Measurements from ENCODE around the gene RPN2. TPM values are rescaled to one million over a fixed set of nuclear protein-coding genes. Genes with fewer than 3 reads are reported as not detected.

Gene RPN2
- total RNA-seq, 4 donors from 2014 or later = 95.2 to 116 (median 109) TPM

- peak in 4 of 6 experiments; percentile 17 to 56 (median 38) for TF ChIP-seq CTCF (IDR thresholded peaks at IDR 0.05)
- TF ChIP-seq POLR2A (IDR thresholded peaks at IDR 0.05) = no peak
- Histone ChIP-seq H3K27me3 (no peaks in the 10 kb centered on the region), H3K27ac (peak overlapping the region; percentile 0 to 63 (median 35)), H3K9me3 (no peaks in the 10 kb centered on the region), H3K36me3 (no peaks in the 10 kb centered on the region), H3K4me3 (no peak overlapping the region), H3K4me1 (peaks cover 3 to 17% (median 4%) of the 10 kb centered on the region in 4 donors)
- DNase-seq = peak; percentile 56 to 78 (median 67)
Observed at GRCh38 chr20:37276494-37277252, 97.5 kb downstream of the RPN2 start.

DNA sequence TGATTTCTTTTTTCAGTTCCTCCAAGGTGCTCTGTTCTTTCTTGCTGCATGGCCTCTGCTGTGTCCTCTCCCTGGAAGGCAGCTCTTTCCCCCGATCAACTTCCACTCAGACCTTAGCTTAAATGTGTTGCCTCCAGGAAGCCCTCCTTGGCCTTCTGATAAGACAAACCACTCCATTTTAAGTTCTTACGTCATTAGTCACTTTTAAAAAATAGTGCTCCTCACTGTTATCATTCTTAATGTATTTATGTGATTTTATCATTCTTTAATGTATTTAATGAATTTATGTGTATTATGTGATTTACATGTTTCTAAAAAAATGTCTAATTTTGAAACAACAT is 98.1 kb downstream of the RPN2 start:
- no peaks in the 10 kb centered on the region for H3K27me3 ChIP-seq
- TF ChIP-seq CTCF (IDR thresholded peaks at IDR 0.05) (no peak), POLR2A (IDR thresholded peaks at IDR 0.05) (no peak)
- peak overlapping the region; percentile 0 to 63 (median 35) for H3K27ac ChIP-seq
- DNase-seq = no peak
- H3K36me3 ChIP-seq = no peaks in the 10 kb centered on the region
- H3K4me3 ChIP-seq = no peak overlapping the region
- no peaks in the 10 kb centered on the region for H3K9me3 ChIP-seq
- H3K4me1 ChIP-seq = peaks cover 3 to 17% (median 4%) of the 10 kb centered on the region in 4 donors

GRCh38 chr20:37278966-37279590 is 99.9 kb downstream of the RPN2 start:
- H3K27me3 ChIP-seq = no peaks in the 10 kb centered on the region
- H3K36me3 ChIP-seq = no peaks in the 10 kb centered on the region
- H3K4me3 ChIP-seq = no peak overlapping the region
- TF ChIP-seq CTCF (IDR thresholded peaks at IDR 0.05) = no peak
- no peak for TF ChIP-seq POLR2A (IDR thresholded peaks at IDR 0.05)
- H3K9me3 ChIP-seq = no peaks in the 10 kb centered on the region
- no peak overlapping the region for H3K27ac ChIP-seq
- peak in 1 of 3 donors; percentile 9 for DNase-seq
- H3K4me1 ChIP-seq = peaks cover 3 to 17% (median 4%) of the 10 kb centered on the region in 4 donors

DNA sequence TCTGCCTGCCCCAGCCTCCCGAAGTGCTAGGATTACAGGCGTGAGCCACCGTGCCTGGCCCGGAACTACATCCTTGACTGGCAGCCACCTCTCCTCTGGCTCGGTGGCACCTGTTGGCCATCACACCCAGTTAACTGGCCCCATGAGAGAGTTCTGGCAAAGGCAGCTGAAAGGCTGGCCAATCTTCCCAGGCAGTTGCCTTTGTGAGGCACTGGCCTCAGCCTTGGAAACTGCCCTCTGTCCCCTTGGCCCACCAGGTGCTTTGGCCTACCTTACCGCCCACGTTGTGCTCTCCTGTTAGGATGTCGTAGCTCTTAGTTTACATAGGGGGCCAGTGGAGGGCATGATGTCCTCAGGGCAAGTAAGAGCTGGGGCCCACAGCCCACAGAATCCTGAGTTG is 100.7 kb downstream of the RPN2 start:
- no peaks in the 10 kb centered on the region for H3K36me3 ChIP-seq
- no peaks in the 10 kb centered on the region for H3K9me3 ChIP-seq
- H3K4me3 ChIP-seq = no peak overlapping the region
- TF ChIP-seq POLR2A (IDR thresholded peaks at IDR 0.05) (no peak), CTCF (IDR thresholded peaks at IDR 0.05) (no peak)
- peak in 1 of 3 donors; percentile 20 for DNase-seq
- peaks cover 3 to 17% (median 4%) of the 10 kb centered on the region in 4 donors for H3K4me1 ChIP-seq
- no peak overlapping the region for H3K27ac ChIP-seq
- H3K27me3 ChIP-seq = no peaks in the 10 kb centered on the region

DNA sequence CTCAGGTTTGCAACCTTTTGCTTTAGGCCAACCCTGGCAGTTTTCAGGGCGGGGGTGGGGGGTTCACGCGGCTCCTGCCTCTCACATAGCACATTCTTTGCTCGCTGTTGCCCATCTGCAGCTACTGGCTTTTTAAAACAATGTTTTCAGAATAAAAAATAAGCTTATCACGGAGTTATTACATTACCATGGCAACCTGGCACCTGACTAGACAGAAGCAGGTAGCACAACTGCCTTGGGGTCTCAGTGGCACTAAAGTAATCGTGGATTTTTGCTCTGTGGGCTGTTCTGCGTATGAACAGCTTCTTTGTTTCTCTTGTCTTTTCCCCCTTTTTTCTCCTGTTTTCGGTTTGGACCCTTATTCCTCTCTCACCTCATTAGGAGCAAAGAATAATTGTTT is 101.3 kb downstream of the RPN2 start:
- no peak for DNase-seq
- Histone ChIP-seq H3K36me3 (no peaks in the 10 kb centered on the region), H3K27me3 (no peaks in the 10 kb centered on the region), H3K4me3 (no peak overlapping the region), H3K4me1 (peaks cover 3 to 17% (median 4%) of the 10 kb centered on the region in 4 donors), H3K27ac (no peak overlapping the region), H3K9me3 (no peaks in the 10 kb centered on the region)
- TF ChIP-seq CTCF (IDR thresholded peaks at IDR 0.05) (no peak), POLR2A (IDR thresholded peaks at IDR 0.05) (no peak)

All from Peyer's patch (tissue), 4 donors.